DMS 273 (cell line): ENCODE results near the gene SH3GL2.
A peak's percentile ranks its signal among the peaks of the same experiment; 100 is the strongest.

ENCODE experiments used
- DNase-seq: peaks from one replicate; lab custom pipeline; 2025; ENCODE audit not compliant: unreplicated experiment; lab: John Stamatoyannopoulos, UW

The SH3GL2 gene

GRCh38 chr9:17578911-17579793 is at the start of gene SH3GL2:
Gene SH3GL2 (plus strand): TSS chr9:17579066.
- DNase-seq: peak; percentile 92

- DNase-seq: peak; percentile 83
Measured at GRCh38 chr9:17531642-17532254, 47.1 kb upstream of the SH3GL2 start.

GRCh38 chr9:17532461-17532860 is 46.4 kb upstream of the SH3GL2 start:
- peak; percentile 37 for DNase-seq

- DNase-seq: no peak
Measured at GRCh38 chr9:17535176-17535575, 43.7 kb upstream of the SH3GL2 start.

GRCh38 chr9:17536027-17536426 is 42.8 kb upstream of the SH3GL2 start:
- no peak for DNase-seq

GRCh38 chr9:17551023-17551422 is 27.8 kb upstream of the SH3GL2 start:
- no peak for DNase-seq

GRCh38 chr9:17555362-17556054 is 23.4 kb upstream of the SH3GL2 start:
- no peak for DNase-seq

- no peak for DNase-seq
Measured at GRCh38 chr9:17556255-17556654, 22.6 kb upstream of the SH3GL2 start.

- DNase-seq: no peak
Measured at GRCh38 chr9:17556935-17557334, 21.9 kb upstream of the SH3GL2 start.

- DNase-seq: no peak
Measured at GRCh38 chr9:17571825-17572224, 7.0 kb upstream of the SH3GL2 start.

GRCh38 chr9:17574342-17574741 is 4.5 kb upstream of the SH3GL2 start:
- no peak for DNase-seq

GRCh38 chr9:17578577-17578910 is 322 bp upstream of the SH3GL2 start:
- DNase-seq: peak; percentile 61

GRCh38 chr9:17580119-17580518 is 1.3 kb downstream of the SH3GL2 start:
- peak; percentile 39 for DNase-seq

GRCh38 chr9:17587113-17587512 is 8.2 kb downstream of the SH3GL2 start:
- DNase-seq: peak; percentile 43

- DNase-seq: peak; percentile 64
Measured at GRCh38 chr9:17588395-17588794, 9.5 kb downstream of the SH3GL2 start.

GRCh38 chr9:17588941-17589340 is 10.1 kb downstream of the SH3GL2 start:
- no peak for DNase-seq

GRCh38 chr9:17589771-17590170 is 10.9 kb downstream of the SH3GL2 start:
- peak; percentile 49 for DNase-seq

GRCh38 chr9:17594961-17595360 is 16.1 kb downstream of the SH3GL2 start:
- no peak for DNase-seq

- DNase-seq: no peak
Measured at GRCh38 chr9:17597977-17598376, 19.1 kb downstream of the SH3GL2 start.

GRCh38 chr9:17600962-17601593 is 22.2 kb downstream of the SH3GL2 start:
- peak; percentile 27 for DNase-seq

GRCh38 chr9:17604556-17604955 is 25.7 kb downstream of the SH3GL2 start:
- DNase-seq: no peak
